Muscle of leg (tissue), 11 donors: ENCODE data around the gene NHERF1. TPM values are rescaled to one million over a fixed set of nuclear protein-coding genes. Genes with fewer than 3 reads are reported as not detected.
A peak's percentile ranks its signal among the peaks of the same experiment; 100 is the strongest.

Experiments
- DNase-seq: peaks from one replicate; pipeline ENCODE4 v3.0.0; 2013
- H3K27ac ChIP-seq: one replicate; pipeline ENCODE4 v1.5.1; 2013; ENCODE audit warnings: mild to moderate bottlenecking, low read length, control low read depth
- H3K27me3 ChIP-seq: one replicate; pipeline ENCODE4 v1.6.1; 2013; ENCODE audit warnings: low read length; ENCODE audit not compliant: control insufficient read depth, insufficient read depth
- H3K36me3 ChIP-seq: one replicate; pipeline ENCODE4 v1.6.1; 2013; ENCODE audit warnings: low read length; ENCODE audit not compliant: control insufficient read depth, insufficient read depth
- H3K4me1 ChIP-seq: one replicate; pipeline ENCODE4 v1.6.1; 2013; ENCODE audit warnings: low read length; ENCODE audit not compliant: control insufficient read depth, insufficient read depth
- H3K4me3 ChIP-seq: one replicate; pipeline ENCODE4 v1.5.1; 2013; ENCODE audit warnings: low read length, control low read depth
- H3K9me3 ChIP-seq: replicated peaks from 2 replicates; pipeline ENCODE4 v1.6.1; 2013; ENCODE audit warnings: low read depth, low read length; ENCODE audit not compliant: control insufficient read depth
- WGBS: methylation state at CpG from one replicate; pipeline ENCODE4 v1.1.5; 2013; ENCODE audit warnings: missing lambda C conversion rate; ENCODE audit not compliant: insufficient coverage; 5-methylcytosine and 5-hydroxymethylcytosine counted together
- polyA plus RNA-seq, 8 donors: library from polyadenylated mRNA; unstranded; fragments of 120-200 nt; gene quantifications; one replicate each; pipeline versions ENCODE4 v1.2.1 to v1.2.3, GENCODE V29; 2013; ENCODE audit warnings: inconsistent platforms in 1 of 8, low replicate concordance in 1 of 8; ENCODE audit not compliant: insufficient read length in 8 of 8, insufficient read depth in 1 of 8
- total RNA-seq: library from RNA; stranded (reverse); fragments of 120-200 nt; gene quantifications from one replicate; pipeline ENCODE4 v1.2.4, GENCODE V29; 2013

NHERF1 gene
- total and polyA plus RNA-seq, 9 donors, result 3.5 to 24.4 (median 6.6) TPM

DNA sequence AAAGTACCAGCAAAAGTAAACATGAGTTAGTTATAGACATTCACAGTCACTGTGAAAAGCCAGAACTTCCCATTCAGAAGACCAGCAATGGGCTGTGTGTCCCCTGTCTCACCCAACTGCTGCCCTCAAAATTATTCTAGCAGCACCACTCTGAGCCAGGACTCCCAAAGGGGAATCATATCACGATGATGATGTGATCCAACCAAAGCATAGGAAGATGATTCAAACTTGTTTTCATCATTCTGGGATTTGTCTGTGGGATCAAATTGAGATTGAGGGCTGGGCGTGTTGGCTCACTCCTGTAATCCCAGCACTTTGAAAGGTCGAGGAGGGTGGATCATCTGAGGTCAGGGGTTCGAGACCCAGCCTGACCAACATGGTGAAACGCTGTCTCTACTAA lies 34.1 kb downstream of the NHERF1 start:
- no peak for DNase-seq
- no peaks in the 10 kb centered on the region for H3K27me3 ChIP-seq
- H3K9me3 ChIP-seq, result no peaks in the 10 kb centered on the region
- H3K4me3 ChIP-seq, result no peak overlapping the region
- WGBS, result 100% methylated on average over 2 of the region's 5 CpGs
- peaks cover 33% of the 10 kb centered on the region for H3K36me3 ChIP-seq
- peaks cover 4% of the 10 kb centered on the region for H3K4me1 ChIP-seq
- H3K27ac ChIP-seq, result no peak overlapping the region

DNA sequence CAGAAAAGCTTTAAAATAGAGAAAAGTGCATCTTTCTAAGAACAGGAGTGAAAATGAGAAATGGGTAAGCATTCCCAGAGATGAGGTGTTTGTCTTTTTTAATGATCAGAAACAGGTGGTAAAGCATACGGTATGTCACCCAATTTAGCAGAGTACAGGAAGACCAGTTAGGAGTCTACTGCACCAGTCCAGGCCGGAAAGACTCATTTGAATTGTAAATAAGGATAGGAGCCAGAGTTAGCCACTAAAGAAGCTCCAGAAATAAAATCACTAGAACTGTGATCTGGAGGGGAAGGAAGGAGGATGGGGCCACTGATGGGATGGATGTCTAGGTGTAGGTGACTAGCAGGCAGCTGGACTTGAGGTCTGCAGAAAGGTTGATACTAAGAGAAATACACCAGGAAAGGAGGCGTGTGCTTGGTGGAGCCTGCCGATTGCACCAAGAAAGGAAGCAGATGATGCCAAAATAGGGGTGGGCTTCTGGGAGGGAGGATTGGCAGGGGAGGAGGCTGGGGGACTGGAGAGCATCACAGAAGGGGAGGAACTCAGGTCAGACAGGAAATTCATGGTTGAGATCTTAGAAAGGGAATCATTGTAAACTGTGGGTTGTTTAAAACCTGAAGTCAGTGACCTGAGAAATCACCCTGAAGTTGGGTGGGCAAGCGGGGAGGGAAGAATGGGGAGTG lies 35.8 kb downstream of the NHERF1 start:
- Histone ChIP-seq H3K36me3 (peaks cover 39% of the 10 kb centered on the region), H3K4me3 (no peak overlapping the region), H3K4me1 (peaks cover 4% of the 10 kb centered on the region), H3K27me3 (no peaks in the 10 kb centered on the region), H3K27ac (no peak overlapping the region), H3K9me3 (no peaks in the 10 kb centered on the region)
- no peak for DNase-seq
- WGBS, result 81% methylated on average over 5 of the region's 5 CpGs

DNA sequence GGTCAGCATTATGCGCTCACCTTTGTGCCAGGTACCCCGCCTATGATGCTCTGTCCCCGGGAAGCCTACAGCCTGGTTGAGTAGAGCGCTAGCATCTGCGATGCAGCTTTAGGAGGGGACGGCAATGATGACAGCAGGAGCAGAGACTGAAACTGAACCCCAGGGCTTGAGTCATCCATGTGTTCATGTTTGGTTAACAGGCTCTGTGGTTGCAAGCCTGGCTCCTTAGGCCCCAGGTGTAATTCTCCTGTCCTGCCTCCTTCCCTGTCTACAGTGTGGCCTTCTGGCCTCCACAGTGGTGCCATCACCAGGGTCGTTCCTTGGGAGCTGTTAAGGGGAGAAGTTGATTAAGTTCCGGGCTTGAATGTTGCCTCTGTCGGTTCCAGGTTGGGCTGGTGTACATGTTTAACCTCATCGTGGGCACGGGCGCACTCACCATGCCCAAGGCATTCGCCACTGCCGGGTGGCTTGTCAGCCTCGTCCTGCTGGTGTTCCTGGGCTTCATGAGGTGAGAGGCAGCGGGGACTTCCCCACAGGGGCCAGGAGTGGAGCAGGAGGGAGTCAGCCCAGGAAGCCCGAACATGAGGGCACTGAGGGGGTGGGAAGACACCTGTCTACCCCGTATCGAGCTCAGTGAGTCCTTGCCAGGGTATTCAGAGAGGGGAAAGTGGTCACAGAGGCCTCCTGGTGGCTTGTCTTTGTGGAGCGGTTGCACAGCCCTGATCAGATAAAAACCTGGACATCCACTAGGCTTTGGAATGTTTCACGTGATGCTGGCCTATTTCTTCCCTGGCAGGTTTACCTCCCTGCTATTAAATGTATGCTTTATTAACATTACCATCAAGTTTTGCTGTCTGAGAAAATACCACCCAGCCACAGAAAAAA lies 36.9 kb downstream of the NHERF1 start:
- no peaks in the 10 kb centered on the region for H3K27me3 ChIP-seq
- 81% methylated on average over 16 of the region's 21 CpGs for WGBS
- no peaks in the 10 kb centered on the region for H3K9me3 ChIP-seq
- H3K4me1 ChIP-seq, result peaks cover 3% of the 10 kb centered on the region
- no peak for DNase-seq
- no peak overlapping the region for H3K4me3 ChIP-seq
- peaks cover 34% of the 10 kb centered on the region for H3K36me3 ChIP-seq
- no peak overlapping the region for H3K27ac ChIP-seq

DNA sequence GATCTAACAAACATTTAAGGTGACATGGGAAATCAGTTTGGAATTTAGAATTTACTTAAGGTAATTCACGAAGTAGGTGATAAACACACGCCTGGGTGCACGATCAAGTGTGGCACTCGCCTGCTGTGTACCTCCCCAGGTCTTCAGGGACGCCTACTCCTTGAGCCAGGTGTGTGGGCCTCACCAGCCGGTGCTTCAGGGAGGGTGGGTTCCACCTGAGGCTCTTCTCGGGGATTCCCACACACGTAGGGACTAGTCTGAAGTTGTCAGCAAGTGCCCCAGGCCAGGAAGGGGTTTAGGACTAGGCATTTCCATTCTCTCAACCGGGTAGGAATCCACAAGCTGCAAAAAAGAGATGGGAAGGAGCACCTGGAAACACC lies 37.5 kb downstream of the NHERF1 start:
- Histone ChIP-seq H3K4me3 (no peak overlapping the region), H3K4me1 (no peaks in the 10 kb centered on the region), H3K9me3 (no peaks in the 10 kb centered on the region), H3K27ac (peak overlapping the region; percentile 13), H3K27me3 (no peaks in the 10 kb centered on the region), H3K36me3 (peaks cover 36% of the 10 kb centered on the region)
- 82% methylated on average over 7 of the region's 9 CpGs for whole genome bisulfite sequencing
- no peak for DNase-seq

DNA sequence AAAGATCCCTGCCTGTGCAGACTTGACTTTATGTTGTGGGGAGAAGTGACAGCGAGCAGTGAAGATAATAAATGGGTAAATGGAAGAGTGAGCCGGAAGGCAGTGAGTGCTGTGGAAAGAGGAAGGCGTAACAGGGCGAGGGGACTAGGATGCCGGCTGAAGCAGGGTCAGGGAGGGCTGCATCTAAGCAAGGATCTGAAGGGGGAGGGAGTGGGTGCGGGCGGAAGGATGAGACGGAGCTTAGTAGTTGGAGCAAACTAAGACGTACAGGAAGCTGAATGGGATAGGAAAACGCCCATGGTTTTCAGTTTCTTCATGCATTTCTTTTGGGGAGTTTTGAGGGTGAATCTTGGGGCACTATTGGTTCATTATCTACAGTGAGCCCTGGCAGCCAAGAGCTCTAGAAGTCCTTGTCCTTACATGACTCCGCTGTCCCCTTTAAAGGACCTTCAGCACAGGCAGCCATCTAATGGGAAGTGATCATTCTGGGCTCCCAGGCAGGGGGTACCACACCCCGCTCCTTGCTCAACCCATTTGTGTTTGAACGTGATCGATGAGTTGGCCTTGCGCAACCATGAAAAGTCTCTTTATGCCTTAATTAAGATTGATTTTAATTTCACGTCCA lies 38.1 kb downstream of the NHERF1 start:
- Histone ChIP-seq H3K4me3 (no peak overlapping the region), H3K27ac (peak overlapping the region; percentile 13), H3K36me3 (peaks cover 40% of the 10 kb centered on the region), H3K27me3 (no peaks in the 10 kb centered on the region), H3K9me3 (no peaks in the 10 kb centered on the region), H3K4me1 (peaks cover 3% of the 10 kb centered on the region)
- DNase-seq, result no peak
- WGBS, result 80% methylated on average over 11 of the region's 16 CpGs

DNA sequence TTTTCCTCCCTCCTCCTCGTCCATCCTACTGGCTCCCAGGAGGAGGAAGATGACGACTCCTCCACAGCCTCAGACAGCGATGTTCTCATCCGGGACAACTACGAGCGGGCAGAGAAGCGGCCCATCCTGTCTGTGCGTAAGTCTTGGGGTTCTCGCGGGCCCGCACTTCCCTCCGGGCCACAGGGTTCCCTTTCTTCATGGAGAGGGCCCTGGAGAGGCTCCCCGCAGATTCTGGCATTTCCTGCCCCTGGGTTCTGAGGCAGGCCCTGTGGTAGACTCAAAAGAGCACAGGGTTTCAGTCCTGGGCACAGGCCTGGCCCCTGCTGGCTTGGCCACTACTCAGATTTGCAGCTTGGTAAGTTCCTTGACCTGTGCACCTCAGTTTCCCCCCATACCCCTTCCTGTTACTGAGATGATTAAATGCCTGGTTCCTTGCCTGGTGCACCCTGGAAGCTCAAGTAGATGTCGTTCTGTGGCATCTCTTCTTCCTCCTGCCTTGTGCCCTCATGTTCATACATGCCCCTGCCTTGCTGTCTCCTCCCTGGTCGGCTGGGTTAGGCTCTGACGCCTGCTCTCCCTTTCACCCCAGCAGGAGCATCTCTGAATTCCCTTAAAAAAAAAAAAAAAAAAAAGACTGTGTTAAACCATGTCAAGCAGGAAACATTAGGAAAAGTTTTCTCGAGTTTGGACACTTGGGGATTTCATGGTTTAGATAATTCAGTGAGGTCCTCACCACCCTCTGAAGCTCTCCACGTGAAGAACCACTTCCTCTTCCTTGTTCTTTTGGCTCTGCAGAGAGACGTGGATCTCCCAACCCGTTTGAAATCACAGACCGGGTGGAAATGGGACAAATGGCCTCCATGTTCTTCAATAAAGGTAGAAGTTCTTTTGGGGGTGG lies 42.0 kb downstream of the NHERF1 start:
- H3K27me3 ChIP-seq, result no peaks in the 10 kb centered on the region
- H3K36me3 ChIP-seq, result peaks cover 57% of the 10 kb centered on the region
- peaks cover 3% of the 10 kb centered on the region for H3K4me1 ChIP-seq
- H3K4me3 ChIP-seq, result no peak overlapping the region
- DNase-seq, result no peak
- no peaks in the 10 kb centered on the region for H3K9me3 ChIP-seq
- 84% methylated on average over 10 of the region's 21 CpGs for WGBS
- H3K27ac ChIP-seq, result no peak overlapping the region

DNA sequence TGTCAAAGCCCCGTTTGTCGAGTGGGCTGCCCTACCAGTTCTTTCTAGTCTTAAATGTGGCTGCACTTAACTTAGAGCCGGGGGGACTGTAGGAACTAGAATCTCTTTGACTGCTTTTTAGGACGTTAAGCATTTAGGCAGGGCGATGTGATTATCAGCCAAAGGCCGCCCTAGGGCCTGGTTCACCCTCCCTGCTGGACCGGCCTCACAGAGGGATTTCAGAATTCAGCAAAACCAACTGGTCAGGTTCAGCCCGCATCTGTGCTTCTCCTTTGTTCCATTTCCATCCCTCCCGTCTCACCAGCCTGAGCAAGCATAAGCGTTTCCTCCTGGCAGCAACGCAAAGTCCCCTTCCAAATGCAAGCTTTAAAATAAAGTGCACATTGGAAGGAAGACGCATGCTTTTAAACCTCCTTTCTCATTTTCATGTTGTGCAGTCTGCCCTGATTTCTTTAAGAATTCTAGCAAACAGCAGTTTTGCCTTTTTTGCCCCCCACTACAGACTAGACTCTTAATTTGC lies 44.2 kb downstream of the NHERF1 start:
- H3K4me1 ChIP-seq, result peaks cover 11% of the 10 kb centered on the region
- no peaks in the 10 kb centered on the region for H3K27me3 ChIP-seq
- DNase-seq, result peak; percentile 57
- peaks cover 68% of the 10 kb centered on the region for H3K36me3 ChIP-seq
- H3K4me3 ChIP-seq, result no peak overlapping the region
- H3K9me3 ChIP-seq, result no peaks in the 10 kb centered on the region
- 89% methylated on average over 11 of the region's 12 CpGs for whole genome bisulfite sequencing
- H3K27ac ChIP-seq, result no peak overlapping the region

DNA sequence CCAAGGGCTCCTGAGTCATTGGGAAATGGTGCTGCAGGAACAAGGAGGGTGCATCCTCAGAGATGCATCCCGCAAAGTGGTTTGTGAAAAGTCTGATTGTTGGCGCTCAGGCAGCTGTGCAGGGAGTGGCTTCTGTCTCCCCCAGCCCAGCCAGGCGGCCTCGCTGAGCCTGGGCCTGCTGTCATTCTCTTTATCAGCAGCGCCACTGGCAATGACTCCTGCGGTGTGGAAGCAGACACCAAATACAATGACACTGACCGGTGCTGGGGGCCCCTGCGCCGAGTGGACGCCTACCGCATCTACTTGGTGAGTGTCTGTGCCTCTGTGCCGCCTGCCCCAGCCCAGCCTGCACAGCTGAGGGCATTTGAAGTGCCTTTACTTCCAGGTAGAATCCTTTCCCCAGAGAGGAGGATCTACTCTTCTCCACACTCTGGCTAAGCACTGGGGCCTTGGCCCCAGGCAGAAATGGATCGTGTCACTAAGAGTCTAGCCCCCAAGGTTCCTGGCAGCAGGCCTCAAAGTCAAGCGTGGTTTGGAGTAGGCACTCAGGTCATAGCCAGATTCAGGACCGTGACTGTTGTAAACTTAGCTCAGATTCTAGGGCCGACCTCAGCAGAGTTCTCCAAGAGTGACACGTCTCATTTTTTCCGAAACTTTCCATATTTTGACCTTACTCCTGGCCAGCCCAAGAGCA lies 47.0 kb downstream of the NHERF1 start:
- 78% methylated on average over 15 of the region's 18 CpGs for WGBS
- no peak for DNase-seq
- Histone ChIP-seq H3K9me3 (no peaks in the 10 kb centered on the region), H3K27ac (no peak overlapping the region), H3K4me1 (peaks cover 20% of the 10 kb centered on the region), H3K36me3 (peaks cover 78% of the 10 kb centered on the region), H3K4me3 (no peak overlapping the region), H3K27me3 (no peaks in the 10 kb centered on the region)

DNA sequence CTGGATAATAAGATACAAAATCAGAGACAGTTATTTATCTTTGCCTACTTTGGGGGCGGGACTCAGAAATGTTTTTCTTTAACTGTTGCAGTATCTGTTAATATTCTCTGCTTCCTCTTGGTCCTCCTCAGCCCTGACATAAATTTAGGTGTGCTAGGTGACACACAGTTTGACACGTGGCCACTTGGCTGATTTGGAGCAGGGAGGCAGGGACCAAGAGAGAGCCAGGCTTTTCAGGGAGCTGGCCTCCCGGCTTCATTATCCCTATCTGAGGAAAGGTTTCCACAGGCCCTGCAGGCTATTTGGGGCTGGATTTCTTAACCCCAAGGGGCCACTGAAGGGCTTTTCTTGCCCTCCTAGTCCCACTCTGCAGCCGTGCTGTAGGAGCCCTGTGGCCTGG lies 47.8 kb downstream of the NHERF1 start:
- DNase-seq, result no peak
- Histone ChIP-seq H3K36me3 (peaks cover 81% of the 10 kb centered on the region), H3K27ac (no peak overlapping the region), H3K9me3 (no peaks in the 10 kb centered on the region), H3K4me3 (no peak overlapping the region), H3K27me3 (no peaks in the 10 kb centered on the region), H3K4me1 (peaks cover 19% of the 10 kb centered on the region)
- 52% methylated on average over 3 of the region's 4 CpGs for WGBS
